MM.1S (cell line): ENCODE measurements around the gene ZNG1F.
"Not testable (repeated sequence)": the region's sequence is repeated elsewhere in the genome, so short reads cannot be mapped to it uniquely, and the experiment has no call there.

Source experiments
- CTCF ChIP-seq: fragments of 300-600 bp; sonication (generic); IDR thresholded peaks from 2 replicates; pipeline ENCODE4 v1.5.1; 2016; ENCODE audit warnings: antibody characterized with exemption, low read length, mixed read lengths
- EZH2 ChIP-seq: fragments of 300-600 bp; sonication (generic); optimal IDR thresholded peaks from 2 replicates; pipeline ENCODE3; 2017; ENCODE audit warnings: low read depth, mild to moderate bottlenecking, antibody characterized with exemption, low read length, mixed read lengths
- EZH2phosphoT487 ChIP-seq: fragments of 300-600 bp; sonication (generic); IDR thresholded peaks from 2 replicates; pipeline ENCODE4 v1.6.1; 2018; ENCODE audit warnings: antibody characterized with exemption, low read length

GRCh38 chr9:41095060-41095459 is 94.1 kb downstream of the ZNG1F start:
- TF ChIP-seq CTCF, EZH2, EZH2phosphoT487: not testable (repeated sequence)
